Measurements from ENCODE around the gene DACH2. TPM values are rescaled to one million over a fixed set of nuclear protein-coding genes. Genes with fewer than 3 reads are reported as not detected.

Gene DACH2
- total and polyA plus RNA-seq, 9 of the 15 experiments (the other 6 are each of a cell fraction or from before 2014, with no cell fraction given): not detected

- intact Hi-C loops (cut with micrococcal nuclease) (no loop called here), in situ Hi-C loops (cut with MboI) (no loop called here)
- WGBS (ENCODE audit: insufficient coverage, low coverage, missing lambda C conversion rate): 0% methylated on average over 3 of the region's 3 CpGs
- H3K36me3 ChIP-seq (ENCODE audit: control insufficient read depth, insufficient read depth, low read length): no peaks in the 10 kb centered on the region
- ChIA-PET CTCF (ENCODE audit: low intra/inter-chr PET ratio) (no interaction called here), POLR2A (no interaction called here)
- no peak for DNase-seq (ENCODE audit: extremely low read depth in 1 of 4, low spot score in 3 of 4)
- no peaks in the 10 kb centered on the region for H3K9me3 ChIP-seq (replicated peaks; ENCODE audit: control insufficient read depth, insufficient read depth, low read depth, low read length)
- H3K79me2 ChIP-seq (ENCODE audit: control insufficient read depth, insufficient read depth, low read length): no peaks in the 10 kb centered on the region
- no peaks in the 10 kb centered on the region for H3K4me1 ChIP-seq (replicated peaks in 1 of 2; ENCODE audit: control insufficient read depth in 2 of 2, insufficient read depth in 2 of 2, low read length in 2 of 2)
- H4K20me1 ChIP-seq (replicated peaks; ENCODE audit: control insufficient read depth, insufficient read depth, low read length): no peaks in the 10 kb centered on the region
- TF ChIP-seq CEBPB (tag; IDR thresholded peaks at IDR 0.05) (peak; percentile 49), ZFPM2 (CRISPR knock-in tag; IDR thresholded peaks at IDR 0.05) (no peak), ZNF431 (CRISPR knock-in tag; IDR thresholded peaks at IDR 0.05) (no peak), NFE2 (IDR thresholded peaks at IDR 0.05; ENCODE audit: low read depth) (no peak), CEBPG (CRISPR knock-in tag; IDR thresholded peaks at IDR 0.05) (no peak), CEBPG (tag; conservative IDR thresholded peaks at IDR 0.05 in 1 of 2, IDR thresholded peaks at IDR 0.05 in 1 of 2) (peak in 1 of 2 experiments; percentile 82; a peak in 2 of 4 replicates)
- no peak for ATAC-seq
- H3K9me1 ChIP-seq (ENCODE audit: control insufficient read depth, insufficient read depth, low read length): no peaks in the 10 kb centered on the region
- H3K4me3 ChIP-seq: no peak overlapping the region
- no peaks in the 10 kb centered on the region for H3K27me3 ChIP-seq (ENCODE audit: control insufficient read depth in 2 of 2, insufficient read depth in 2 of 2, low read length in 2 of 2)
- H3K27ac ChIP-seq (ENCODE audit: extremely low read depth, low read depth, low read length): no peak overlapping the region
- H3K9ac ChIP-seq (ENCODE audit: insufficient read depth in 1 of 2, low read depth in 2 of 2, low read length in 2 of 2): no peak overlapping the region
- H2AFZ ChIP-seq (ENCODE audit: low read depth, low read length): no peak overlapping the region
- BruUV-seq (replicated peaks): no TSS peak
- no peak overlapping the region for H3K4me2 ChIP-seq (ENCODE audit: insufficient read depth, low read length)
- no peak for FAIRE-seq
Measured at GRCh38 chrX:86215260-86215659, 67.0 kb downstream of the DACH2 start.

- Histone ChIP-seq H3K4me1 (replicated peaks in 1 of 2; ENCODE audit: control insufficient read depth in 2 of 2, insufficient read depth in 2 of 2, low read length in 2 of 2) (no peaks in the 10 kb centered on the region), H3K4me2 (ENCODE audit: insufficient read depth, low read length) (no peak overlapping the region), H3K9me3 (replicated peaks; ENCODE audit: control insufficient read depth, insufficient read depth, low read depth, low read length) (no peaks in the 10 kb centered on the region), H3K36me3 (ENCODE audit: control insufficient read depth, insufficient read depth, low read length) (no peaks in the 10 kb centered on the region), H3K4me3 (no peak overlapping the region), H3K79me2 (ENCODE audit: control insufficient read depth, insufficient read depth, low read length) (no peaks in the 10 kb centered on the region), H3K27me3 (ENCODE audit: control insufficient read depth in 2 of 2, insufficient read depth in 2 of 2, low read length in 2 of 2) (no peaks in the 10 kb centered on the region), H2AFZ (ENCODE audit: low read depth, low read length) (no peak overlapping the region), H4K20me1 (replicated peaks; ENCODE audit: control insufficient read depth, insufficient read depth, low read length) (no peaks in the 10 kb centered on the region), H3K9ac (ENCODE audit: insufficient read depth in 1 of 2, low read depth in 2 of 2, low read length in 2 of 2) (no peak overlapping the region), H3K9me1 (ENCODE audit: control insufficient read depth, insufficient read depth, low read length) (no peaks in the 10 kb centered on the region), H3K27ac (ENCODE audit: extremely low read depth, low read depth, low read length) (no peak overlapping the region)
- in situ Hi-C loops (cut with MboI) (no loop called here), intact Hi-C loops (cut with micrococcal nuclease) (no loop called here)
- FAIRE-seq (no peak), DNase-seq (ENCODE audit: extremely low read depth in 1 of 4, low spot score in 3 of 4) (no peak), ATAC-seq (no peak)
- no TSS peak for BruUV-seq (replicated peaks)
- ChIA-PET POLR2A (no interaction called here), CTCF (ENCODE audit: low intra/inter-chr PET ratio) (no interaction called here)
- 4% methylated on average over 4 of the region's 6 CpGs for WGBS (ENCODE audit: insufficient coverage, low coverage, missing lambda C conversion rate)
- TF ChIP-seq FOSL1 (tag; conservative IDR thresholded peaks at IDR 0.05) (no peak), SREBF2 (CRISPR knock-in tag; IDR thresholded peaks at IDR 0.05) (no peak), ZNF12 (CRISPR knock-in tag; IDR thresholded peaks at IDR 0.05) (no peak), TSHZ1 (CRISPR knock-in tag; IDR thresholded peaks at IDR 0.05) (no peak)
Measured at GRCh38 chrX:86237482-86237881, 89.2 kb downstream of the DACH2 start.

Measured in K562 (cell line).